HEK293 (cell line): ENCODE results near the gene C9orf153.

Experiments
- HOXC10 ChIP-seq: sonication (generic); formaldehyde crosslinking; IDR thresholded peaks from 2 replicates; pipeline ENCODE4 v1.8.1; 2023; ENCODE audit warnings: mild to moderate bottlenecking, missing genetic modification reagents
- INSM2 ChIP-seq: fragments of 450-650 bp; formaldehyde crosslinking; IDR thresholded peaks from 2 replicates; pipeline ENCODE4 v1.5.1; 2016; ENCODE audit warnings: missing biosample characterization, missing genetic modification characterization
- KLF7 ChIP-seq: fragments of 450-650 bp; formaldehyde crosslinking; IDR thresholded peaks from 2 replicates; pipeline ENCODE4 v1.5.1; 2016; ENCODE audit warnings: missing biosample characterization, missing genetic modification characterization, borderline replicate concordance
- OVOL3 ChIP-seq: fragments of 450-650 bp; formaldehyde crosslinking; IDR thresholded peaks from 2 replicates; pipeline ENCODE4 v1.5.1; 2016; ENCODE audit warnings: missing biosample characterization, missing genetic modification characterization
- PBX3 ChIP-seq: sonication (generic); formaldehyde crosslinking; IDR thresholded peaks from 2 replicates; pipeline ENCODE4 v1.8.1; 2022; ENCODE audit warnings: mild to moderate bottlenecking, moderate library complexity, missing genetic modification reagents
- YY2 ChIP-seq: fragments of 450-650 bp; formaldehyde crosslinking; IDR thresholded peaks from 2 replicates; pipeline ENCODE4 v1.5.1; 2016; ENCODE audit warnings: missing biosample characterization, missing genetic modification characterization
- ZBTB26 ChIP-seq: fragments of 450-650 bp; formaldehyde crosslinking; optimal IDR thresholded peaks from 2 replicates; pipeline ENCODE3; 2016; ENCODE audit warnings: missing biosample characterization, mild to moderate bottlenecking, missing genetic modification characterization
- ZBTB48 ChIP-seq: fragments of 450-650 bp; formaldehyde crosslinking; IDR thresholded peaks from 2 replicates; pipeline ENCODE4 v1.5.1; 2016; ENCODE audit warnings: missing biosample characterization, missing genetic modification characterization
- ZEB2 ChIP-seq: fragments of 450-650 bp; formaldehyde crosslinking; IDR thresholded peaks from 2 replicates; pipeline ENCODE4 v1.5.1; 2016; ENCODE audit warnings: missing biosample characterization, missing genetic modification characterization
- ZNF133 ChIP-seq: fragments of 450-650 bp; formaldehyde crosslinking; IDR thresholded peaks from 2 replicates; pipeline ENCODE4 v1.5.1; 2016; ENCODE audit warnings: missing biosample characterization, missing genetic modification characterization
- ZNF148 ChIP-seq: fragments of 450-650 bp; formaldehyde crosslinking; IDR thresholded peaks from 2 replicates; pipeline ENCODE4 v1.5.0; 2017; ENCODE audit warnings: missing biosample characterization, missing genetic modification characterization, borderline replicate concordance
- ZNF24 ChIP-seq: fragments of 450-650 bp; formaldehyde crosslinking; IDR thresholded peaks from 2 replicates; pipeline ENCODE4 v1.5.1; 2016; ENCODE audit warnings: missing biosample characterization, missing genetic modification characterization
- ZNF280D ChIP-seq: fragments of 450-650 bp; formaldehyde crosslinking; IDR thresholded peaks from 2 replicates; pipeline ENCODE4 v1.5.1; 2016; ENCODE audit warnings: missing biosample characterization, missing genetic modification characterization
- ZNF341 ChIP-seq: fragments of 450-650 bp; formaldehyde crosslinking; IDR thresholded peaks from 2 replicates; pipeline ENCODE4; 2016; ENCODE audit warnings: low read depth, missing biosample characterization, missing genetic modification characterization
- ZNF366 ChIP-seq: fragments of 450-650 bp; formaldehyde crosslinking; conservative IDR thresholded peaks from 2 replicates; pipeline ENCODE4 v1.5.1; 2016; ENCODE audit warnings: missing biosample characterization, missing genetic modification characterization
- ZNF664 ChIP-seq: fragments of 450-650 bp; formaldehyde crosslinking; IDR thresholded peaks from 2 replicates; pipeline ENCODE4 v1.5.1; 2016; ENCODE audit warnings: missing biosample characterization, missing genetic modification characterization
- ZNF777 ChIP-seq: fragments of 450-650 bp; formaldehyde crosslinking; IDR thresholded peaks from 2 replicates; pipeline ENCODE4 v1.5.1; 2017; ENCODE audit warnings: missing biosample characterization, missing genetic modification characterization, borderline replicate concordance
- ZNF837 ChIP-seq: fragments of 450-650 bp; formaldehyde crosslinking; IDR thresholded peaks from 2 replicates; pipeline ENCODE4 v1.5.1; 2016; ENCODE audit warnings: missing biosample characterization, missing genetic modification characterization
- ZNF843 ChIP-seq: fragments of 450-650 bp; formaldehyde crosslinking; IDR thresholded peaks from 2 replicates; pipeline ENCODE4 v1.5.1; 2016; ENCODE audit warnings: missing biosample characterization, missing genetic modification characterization

C9orf153 gene

GRCh38 chr9:86282077-86282978 lies 22.9 kb upstream of the C9orf153 start, which contains the start of gene ISCA1 (continued):
- TF ChIP-seq ZNF664 (0 out of 2 replicates have a peak, but pooled peaks have one; percentile 13), ZNF837 (tag by site-specific recombination) (no peak), ZNF280D (tag by site-specific recombination) (0 out of 2 replicates have a peak, but pooled peaks have one; percentile 19), KLF7 (tag by site-specific recombination) (peak; percentile 62; the same call in 1 of the 2 replicates), ZNF133 (tag by site-specific recombination) (no peak; the same call in 1 of the 2 replicates), ZNF148 (no peak), ZNF366 (tag by site-specific recombination) (peak; percentile 86), ZBTB48 (tag by site-specific recombination) (peak; percentile 17), YY2 (tag by site-specific recombination) (peak; percentile 69), ZNF341 (tag by site-specific recombination) (peak; percentile 91), ZNF843 (tag by site-specific recombination) (peak; percentile 48; the same call in 1 of the 2 replicates), INSM2 (peak; percentile 92), ZEB2 (tag by site-specific recombination) (peak; percentile 82), ZNF777 (peak; percentile 44; the same call in 1 of the 2 replicates), OVOL3 (tag by site-specific recombination) (peak; percentile 24; the same call in 1 of the 2 replicates), PBX3 (CRISPR knock-in tag) (no peak; the same call in none of the 2 replicates), HOXC10 (CRISPR knock-in tag) (no peak), ZBTB26 (tag by site-specific recombination) (peak; percentile 99), ZNF24 (tag by site-specific recombination) (peak; percentile 88; the same call in 1 of the 2 replicates)
- TF ChIP-seq, all 188 proteins: peak for 78
